Middle frontal gyrus (tissue), 1 donor: ENCODE results near the gene MAPK8.

Source experiments
- DNase-seq: peaks from one replicate; pipeline ENCODE4 v3.0.0-alpha.2; 2015; ENCODE audit warnings: low spot score; ENCODE audit errors: extremely low spot score

MAPK8 gene

GRCh38 chr10:48459270-48460150, 153.0 kb downstream of the MAPK8 start:
- no peak for DNase-seq

DNA sequence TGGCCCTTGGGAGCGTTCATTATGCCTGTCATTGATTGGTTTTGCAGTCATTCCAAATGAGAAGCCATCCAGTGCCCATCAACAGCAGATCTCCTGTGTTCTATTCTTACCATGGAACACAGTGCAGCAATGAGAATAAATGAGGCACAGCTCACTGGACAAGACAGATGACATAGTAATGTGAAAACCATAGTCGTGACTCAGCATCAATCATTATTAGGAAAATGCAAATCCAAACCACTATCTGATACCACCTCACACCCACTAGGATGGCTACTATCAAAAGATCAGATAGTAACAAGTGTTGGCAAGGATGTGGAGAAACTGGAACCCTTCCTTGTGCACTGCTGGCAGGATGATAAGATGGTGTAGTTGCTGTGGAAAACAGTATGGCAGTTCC, 153.7 kb downstream of the MAPK8 start:
- DNase-seq, result no peak

DNA sequence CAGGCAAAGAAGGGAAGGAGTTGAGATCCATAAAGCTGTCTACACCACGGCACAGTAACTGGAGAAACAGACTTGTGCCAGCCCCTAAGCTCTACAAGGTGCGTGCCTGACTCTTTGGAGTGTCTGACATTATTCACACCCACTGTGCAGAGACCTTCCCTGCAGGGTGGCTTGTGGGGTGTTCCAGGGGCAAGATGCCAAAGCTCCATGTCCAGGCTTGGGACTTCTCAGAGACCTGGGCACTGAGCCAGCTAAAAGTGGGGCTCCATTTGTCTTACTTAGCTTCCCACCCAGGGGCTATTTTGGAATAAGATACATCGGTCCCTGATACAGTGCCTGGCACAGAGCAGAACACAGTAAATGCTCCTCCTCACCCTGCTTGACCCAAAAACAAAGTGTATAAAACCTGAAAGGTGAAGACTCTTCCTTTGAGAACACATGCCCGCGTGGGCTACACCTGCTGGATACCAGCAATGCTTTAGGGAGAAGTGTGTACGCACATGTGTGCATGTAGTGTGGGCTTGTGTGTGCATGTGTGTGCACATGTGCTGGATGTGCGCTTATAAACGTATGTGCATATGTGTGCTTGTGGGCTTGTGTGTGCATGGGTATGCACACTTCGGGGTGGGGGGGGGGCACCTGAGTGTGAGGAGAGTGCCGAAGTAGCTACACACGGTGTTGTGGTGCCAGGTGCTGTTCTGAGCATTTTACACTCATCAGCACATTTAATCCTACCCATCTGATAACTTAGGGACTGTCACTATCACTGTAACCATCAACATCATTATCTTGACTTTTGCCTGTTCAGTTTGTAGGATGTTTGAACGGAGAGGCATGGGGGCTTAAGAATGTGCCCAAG, 155.4 kb downstream of the MAPK8 start:
- DNase-seq, result no peak

- no peak for DNase-seq
These were observed 156.1 kb downstream of the MAPK8 start for GRCh38 chr10:48462482-48463020.

DNA sequence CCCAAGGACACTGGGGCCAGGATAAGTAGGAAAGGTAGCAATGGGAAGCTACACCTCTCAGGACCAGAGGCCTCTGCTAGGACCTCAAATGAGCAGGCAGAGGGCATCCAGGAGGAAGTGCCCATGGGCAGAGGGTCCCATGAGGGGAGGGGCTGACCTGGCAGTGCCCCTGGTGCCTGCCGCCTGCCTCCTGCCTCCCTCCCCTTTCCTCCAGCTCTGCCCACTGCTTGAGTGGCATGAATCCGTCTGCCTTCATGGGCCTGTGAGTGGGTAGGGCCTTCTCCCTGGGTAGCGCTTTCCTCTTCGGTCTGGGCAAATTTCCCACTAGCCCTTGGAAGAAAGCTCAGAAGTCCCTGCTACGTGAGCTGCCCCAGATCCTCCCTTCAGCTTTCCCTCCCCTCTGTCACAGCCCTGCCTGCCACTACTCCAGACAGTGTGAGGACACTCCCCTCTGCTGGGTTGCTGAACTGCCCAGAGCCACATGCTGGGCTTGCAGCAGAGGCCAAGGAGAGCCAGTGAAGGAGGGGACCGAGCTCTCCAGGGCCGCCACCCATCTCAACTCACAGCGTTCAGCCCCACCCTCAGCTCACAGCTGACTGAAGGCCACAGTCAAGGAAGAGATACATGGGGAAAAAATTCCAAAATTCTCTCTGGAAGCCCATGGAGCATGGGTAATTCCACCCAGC, 157.0 kb downstream of the MAPK8 start:
- no peak for DNase-seq

- DNase-seq, result no peak
These were observed 157.8 kb downstream of the MAPK8 start for GRCh38 chr10:48464121-48464870.

GRCh38 chr10:48464871-48465736, 158.6 kb downstream of the MAPK8 start:
- DNase-seq, result no peak

GRCh38 chr10:48465860-48466521, 159.5 kb downstream of the MAPK8 start:
- DNase-seq, result no peak

DNA sequence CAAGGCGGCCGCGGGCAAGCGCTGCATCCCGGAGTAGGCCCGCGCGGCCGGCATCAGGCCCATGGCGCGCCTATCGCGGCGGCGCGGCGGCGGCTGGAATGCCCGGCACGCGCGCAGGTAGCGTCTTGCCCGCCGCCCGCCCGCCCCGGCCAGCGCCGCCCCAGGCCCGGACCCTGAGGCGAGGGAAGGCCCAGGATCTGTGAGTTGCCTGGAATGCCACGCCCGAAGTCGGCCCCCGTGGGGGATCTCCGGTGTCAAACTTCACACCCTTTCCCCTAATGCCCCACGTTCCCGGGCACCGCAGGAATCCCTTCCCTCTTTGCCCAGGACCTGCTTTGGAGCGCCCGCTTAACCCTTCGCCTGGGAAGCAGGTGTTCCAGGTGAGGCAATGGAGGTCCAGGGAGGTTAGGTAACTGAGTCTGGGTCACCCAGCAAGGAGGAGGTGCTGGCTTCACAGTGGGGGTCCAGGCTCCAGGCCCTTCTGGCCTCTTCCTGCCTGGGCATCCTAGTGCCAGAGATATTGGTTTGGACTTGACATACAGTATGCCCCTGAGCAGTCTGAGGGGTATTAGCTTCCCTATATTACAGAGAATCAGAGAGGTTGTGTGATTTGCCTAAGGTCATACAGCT, 160.2 kb downstream of the MAPK8 start:
- DNase-seq, result no peak

GRCh38 chr10:48467669-48468068, 161.2 kb downstream of the MAPK8 start:
- DNase-seq, result no peak

DNA sequence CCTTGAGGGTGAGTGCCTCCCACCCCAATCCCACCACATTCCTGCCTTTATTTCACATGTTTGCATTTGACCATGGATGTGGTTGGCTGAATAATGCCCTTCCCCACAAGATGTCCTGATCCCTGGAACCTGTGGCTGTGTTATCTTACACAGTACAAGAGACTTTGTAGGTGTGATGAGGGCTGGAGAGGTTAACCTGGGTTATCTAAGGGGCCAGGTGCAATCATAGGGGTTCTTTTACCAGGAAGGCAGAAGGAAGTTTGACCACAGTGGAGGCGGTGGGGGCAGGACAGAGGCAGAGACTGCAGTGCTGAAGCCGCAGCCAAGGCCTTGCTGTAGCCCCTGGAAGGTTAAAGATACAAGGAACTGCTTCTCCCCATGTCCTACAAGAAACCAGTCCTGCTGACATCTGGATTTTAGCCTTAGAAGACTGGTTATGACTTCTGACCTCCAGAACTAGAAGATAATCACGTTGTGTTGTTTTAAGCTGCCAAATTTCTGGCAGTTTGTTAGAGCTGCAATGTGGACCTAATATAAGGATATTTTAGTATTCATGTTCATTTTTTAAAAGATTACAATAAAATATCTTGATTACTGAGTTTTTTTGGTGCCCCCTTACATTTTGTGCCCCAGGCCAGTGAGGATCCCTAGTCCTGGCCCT, 161.8 kb downstream of the MAPK8 start:
- DNase-seq, result no peak

DNA sequence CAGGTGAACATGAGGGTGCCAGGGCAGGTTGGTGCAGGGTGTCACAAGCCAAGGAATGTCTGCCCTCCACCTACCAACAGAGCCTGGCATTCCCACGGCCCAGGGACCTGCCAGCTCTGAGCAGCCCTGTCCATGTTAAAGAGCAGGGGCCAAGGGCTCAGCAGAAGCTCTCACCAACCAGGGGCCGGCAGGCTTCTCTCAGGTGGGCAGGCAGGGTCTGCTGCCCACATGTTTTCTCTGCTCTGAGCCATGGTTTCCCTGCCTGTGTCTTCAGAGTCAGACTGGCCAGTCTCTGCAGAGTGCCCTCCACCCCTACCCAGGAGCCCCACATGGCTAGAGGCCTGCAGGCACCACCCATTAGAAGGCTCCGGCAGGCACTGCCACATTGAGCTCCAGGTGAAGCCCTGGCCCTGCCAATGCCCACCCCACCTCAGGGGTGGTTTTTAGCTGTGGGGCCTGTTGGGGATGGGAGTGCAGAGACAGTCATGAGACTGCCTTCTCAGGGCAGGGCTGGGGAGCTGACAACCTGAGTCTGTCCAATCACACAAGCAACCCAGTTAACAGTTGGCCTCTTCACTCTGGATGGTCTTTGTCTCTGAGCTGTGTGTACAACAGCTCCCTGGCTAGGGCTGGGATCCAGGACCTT, 162.5 kb downstream of the MAPK8 start:
- DNase-seq, result no peak

- DNase-seq, result no peak
These were observed 163.1 kb downstream of the MAPK8 start for GRCh38 chr10:48469516-48470020.

DNA sequence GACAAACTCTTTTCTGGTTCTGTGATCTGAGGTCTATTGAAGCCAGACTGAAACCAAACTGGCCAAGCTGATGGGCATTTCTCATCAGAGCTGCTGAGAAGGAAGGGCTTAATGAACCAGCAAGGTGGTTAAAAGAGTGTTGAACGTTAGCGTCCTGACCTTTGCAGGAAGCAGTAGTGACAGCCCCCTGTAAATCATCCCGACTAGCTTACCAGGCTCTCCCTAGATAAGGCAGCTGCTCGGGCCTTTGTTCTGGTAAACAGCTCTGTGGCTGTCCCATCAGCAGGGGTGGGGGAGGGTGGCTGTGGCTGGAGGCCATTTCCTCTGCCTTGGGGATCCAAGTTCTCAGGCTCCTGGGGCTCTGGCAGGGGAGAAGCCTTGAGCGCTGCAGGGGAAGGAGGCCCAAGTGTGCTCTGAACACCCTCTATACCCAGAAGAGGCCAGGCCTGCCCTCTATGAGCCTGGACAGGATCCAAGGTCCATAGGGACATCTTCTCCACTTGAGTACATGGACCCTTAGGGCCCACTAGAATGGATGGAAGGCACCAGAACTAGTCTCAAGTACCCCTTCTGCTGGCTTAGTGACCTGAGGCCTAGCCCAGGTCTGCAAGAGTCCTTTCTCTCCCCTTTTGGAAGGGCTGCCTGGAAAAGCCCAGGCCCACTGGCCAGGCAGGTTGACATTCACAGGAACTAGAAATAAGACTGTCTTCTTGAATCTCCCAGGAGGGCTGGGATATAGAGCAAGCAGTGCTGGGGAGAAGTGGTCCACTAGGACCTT, 163.8 kb downstream of the MAPK8 start:
- no peak for DNase-seq

DNA sequence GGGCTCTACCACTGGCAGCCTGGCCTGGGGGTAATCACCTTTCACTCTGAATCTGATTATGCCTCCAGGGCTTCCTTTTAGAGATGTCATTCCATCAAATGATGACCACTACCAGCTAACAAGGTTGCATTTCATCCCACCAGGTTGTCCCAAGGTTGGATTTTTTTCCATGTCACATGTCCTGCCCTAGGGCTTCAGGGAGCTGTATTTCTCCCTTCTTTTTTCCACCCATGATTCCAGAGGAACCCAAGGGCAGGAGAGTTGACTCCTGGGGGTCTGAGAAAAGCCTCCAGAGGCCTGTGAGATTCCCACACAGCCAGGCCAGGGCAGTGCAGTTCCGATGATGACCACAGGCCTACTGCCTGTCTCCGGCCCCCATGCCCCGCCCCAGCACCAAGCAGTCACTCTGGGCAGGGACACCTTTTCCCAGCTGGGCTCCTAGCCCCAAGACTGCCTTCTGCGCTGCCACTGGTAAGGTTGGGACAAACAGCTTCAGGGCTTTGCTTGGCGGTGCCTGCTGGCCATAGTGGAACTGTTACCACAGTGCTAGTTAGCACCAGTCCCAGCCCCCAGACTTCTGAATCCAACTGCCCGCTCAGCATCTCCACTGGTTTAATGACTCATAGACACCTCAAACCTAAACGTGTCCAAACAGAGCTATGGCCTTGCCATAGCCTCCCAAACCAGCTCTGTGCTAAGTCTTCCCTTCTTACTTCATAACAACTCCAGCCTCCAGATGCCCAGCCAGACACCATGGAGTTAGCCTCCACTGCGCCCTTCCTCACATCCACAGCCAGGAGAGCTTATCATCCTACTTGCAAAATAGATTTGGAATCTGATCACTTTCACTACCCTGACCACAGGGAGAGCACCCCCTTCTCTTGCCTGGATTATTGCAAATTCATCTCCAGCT, 164.7 kb downstream of the MAPK8 start:
- no peak for DNase-seq
